ENCODE measurements around the gene JAKMIP1. TPM values are rescaled to one million over a fixed set of nuclear protein-coding genes. Genes with fewer than 3 reads are reported as not detected.

Gene JAKMIP1
- polyA plus RNA-seq, 3 donors: 0.08 TPM; not detected in 2

GRCh38 chr4:6029254-6029653 is 171.1 kb downstream of the JAKMIP1 start:
- Mint-ChIP-seq H3K9me3 (no peaks in the 10 kb centered on the region), H3K27me3 (ENCODE audit: low read depth in 3 of 3) (peaks cover 4 to 8% (median 4%) of the 10 kb centered on the region in 3 donors), H3K27ac (no peak overlapping the region), H3K4me1 (peaks cover 5% of the 10 kb centered on the region), H3K4me3 (no peak overlapping the region), H3K36me3 (no peaks in the 10 kb centered on the region)
- H4K20me1 ChIP-seq (ENCODE audit: insufficient read depth, low read length): no peaks in the 10 kb centered on the region
- H3K36me3 ChIP-seq (replicated peaks in 1 of 2; ENCODE audit: control insufficient read depth in 1 of 2, insufficient read depth in 2 of 2, low read length in 2 of 2): no peaks in the 10 kb centered on the region
- no peaks in the 10 kb centered on the region for H3K79me2 ChIP-seq (ENCODE audit: insufficient read depth, low read length)
- H3K4me3 ChIP-seq (replicated peaks in 1 of 3; ENCODE audit: low read depth in 2 of 3, low read length in 3 of 3): no peak overlapping the region
- H3K4me1 ChIP-seq (ENCODE audit: control insufficient read depth in 1 of 2, insufficient read depth in 2 of 2, low read length in 2 of 2): no peaks in the 10 kb centered on the region
- no peak overlapping the region for H3K9ac ChIP-seq (ENCODE audit: insufficient read depth, low read length, poor library complexity, severe bottlenecking)
- no peak overlapping the region for H2AFZ ChIP-seq (ENCODE audit: insufficient read depth, low read depth, low read length, poor library complexity, severe bottlenecking)
- no peak overlapping the region for H3K27ac ChIP-seq (ENCODE audit: low read depth in 1 of 2, low read length in 2 of 2)
- 70% methylated on average over 5 of the region's 6 CpGs for WGBS (ENCODE audit: insufficient coverage)
- H3K4me2 ChIP-seq (replicated peaks; ENCODE audit: extremely low read depth, low read length, poor library complexity, severe bottlenecking): no peak overlapping the region
- H3K27me3 ChIP-seq (ENCODE audit: control insufficient read depth in 2 of 2, insufficient read depth in 2 of 2, low read length in 2 of 2): no peaks in the 10 kb centered on the region
- intact Hi-C loops (cut with micrococcal nuclease): no loop called here
- DNase-seq: no peak
- H3K9me3 ChIP-seq (replicated peaks in 1 of 2; ENCODE audit: control insufficient read depth in 1 of 2, insufficient read depth in 1 of 2, low read length in 2 of 2): no peaks in the 10 kb centered on the region
- no peak for TF ChIP-seq CTCF (IDR thresholded peaks at IDR 0.05)

- no peaks in the 10 kb centered on the region for H3K4me1 ChIP-seq (ENCODE audit: control insufficient read depth in 1 of 2, insufficient read depth in 2 of 2, low read length in 2 of 2)
- DNase-seq: no peak
- no peaks in the 10 kb centered on the region for H4K20me1 ChIP-seq (ENCODE audit: insufficient read depth, low read length)
- WGBS (ENCODE audit: insufficient coverage): 77% methylated on average over 5 of the region's 10 CpGs
- H2AFZ ChIP-seq (ENCODE audit: insufficient read depth, low read depth, low read length, poor library complexity, severe bottlenecking): no peak overlapping the region
- no peaks in the 10 kb centered on the region for H3K27me3 ChIP-seq (ENCODE audit: control insufficient read depth in 2 of 2, insufficient read depth in 2 of 2, low read length in 2 of 2)
- no peaks in the 10 kb centered on the region for H3K36me3 ChIP-seq (replicated peaks in 1 of 2; ENCODE audit: control insufficient read depth in 1 of 2, insufficient read depth in 2 of 2, low read length in 2 of 2)
- no peak overlapping the region for H3K4me3 Mint-ChIP-seq
- no peak overlapping the region for H3K27ac ChIP-seq (ENCODE audit: low read depth in 1 of 2, low read length in 2 of 2)
- peaks cover 5% of the 10 kb centered on the region for H3K4me1 Mint-ChIP-seq
- no peak overlapping the region for H3K9ac ChIP-seq (ENCODE audit: insufficient read depth, low read length, poor library complexity, severe bottlenecking)
- no peak for TF ChIP-seq CTCF (IDR thresholded peaks at IDR 0.05)
- no peak overlapping the region for H3K27ac Mint-ChIP-seq
- H3K36me3 Mint-ChIP-seq: no peaks in the 10 kb centered on the region
- intact Hi-C loops (cut with micrococcal nuclease): no loop called here
- no peak overlapping the region for H3K4me3 ChIP-seq (replicated peaks in 1 of 3; ENCODE audit: low read depth in 2 of 3, low read length in 3 of 3)
- H3K9me3 Mint-ChIP-seq: no peaks in the 10 kb centered on the region
- peaks cover 4 to 8% (median 4%) of the 10 kb centered on the region in 3 donors for H3K27me3 Mint-ChIP-seq (ENCODE audit: low read depth in 3 of 3)
- H3K4me2 ChIP-seq (replicated peaks; ENCODE audit: extremely low read depth, low read length, poor library complexity, severe bottlenecking): no peak overlapping the region
- no peaks in the 10 kb centered on the region for H3K79me2 ChIP-seq (ENCODE audit: insufficient read depth, low read length)
- no peaks in the 10 kb centered on the region for H3K9me3 ChIP-seq (replicated peaks in 1 of 2; ENCODE audit: control insufficient read depth in 1 of 2, insufficient read depth in 1 of 2, low read length in 2 of 2)
These were observed 172.2 kb downstream of the JAKMIP1 start for GRCh38 chr4:6028168-6028567.

Data from CD14-positive monocyte (primary cell).